Astrocyte of the spinal cord (primary cell): ENCODE data around the gene SMYD3.

Experiments
- DNase-seq: peaks from one replicate; pipeline ENCODE4 v3.0.0; 2011; ENCODE audit warnings: low read depth, low spot score
- H3K4me3 ChIP-seq: 2 replicates; pipeline ENCODE4 v1.5.1; 2011; ENCODE audit warnings: low read depth, mild to moderate bottlenecking, low read length, moderate library complexity
- CTCF ChIP-seq: IDR thresholded peaks from 2 replicates; pipeline ENCODE4 v1.5.1; 2012; ENCODE audit warnings: low read depth, mild to moderate bottlenecking, low read length, inconsistent platforms
- in situ Hi-C: cut with HindIII; loops from 2 replicates; pipeline ENCODE4 v1.10.0; 2017; ENCODE audit warnings: low sequenced_read_pairs

SMYD3 gene

GRCh38 chr1:245807306-245807705, 699.8 kb downstream of the SMYD3 start:
- DNase-seq, result peak; percentile 51
- TF ChIP-seq CTCF, result no peak
- in situ Hi-C loops, result no loop called here
- no peak overlapping the region for H3K4me3 ChIP-seq

GRCh38 chr1:245805532-245805931, 701.5 kb downstream of the SMYD3 start:
- no peak overlapping the region for H3K4me3 ChIP-seq
- in situ Hi-C loops, result no loop called here
- TF ChIP-seq CTCF, result no peak
- no peak for DNase-seq

GRCh38 chr1:245804696-245805095, 702.4 kb downstream of the SMYD3 start:
- no peak for TF ChIP-seq CTCF

GRCh38 chr1:245803666-245804037, 703.4 kb downstream of the SMYD3 start:
- no peak for DNase-seq
- in situ Hi-C loops, result no loop called here
- no peak overlapping the region for H3K4me3 ChIP-seq
- TF ChIP-seq CTCF, result no peak

More at GRCh38 chr1:245804696-245805095, 702.4 kb downstream of the SMYD3 start:
- no peak for DNase-seq
- H3K4me3 ChIP-seq, result no peak overlapping the region
- in situ Hi-C loops, result no loop called here

- TF ChIP-seq CTCF, result no peak
- in situ Hi-C loops, result no loop called here
- no peak overlapping the region for H3K4me3 ChIP-seq
- DNase-seq, result no peak
Observed at GRCh38 chr1:245802941-245803665, 704.0 kb downstream of the SMYD3 start.

- TF ChIP-seq CTCF, result no peak
- in situ Hi-C loops, result no loop called here
- DNase-seq, result no peak
- no peak overlapping the region for H3K4me3 ChIP-seq
Observed at GRCh38 chr1:245800901-245801605, 706.0 kb downstream of the SMYD3 start.
